K562 (cell line): ENCODE data around the gene APOM. TPM values are rescaled to one million over a fixed set of nuclear protein-coding genes. Genes with fewer than 3 reads are reported as not detected.

Experiments used
- ELF2 ChIP-seq: fragments of 250-450 bp; sonication (Bioruptor Pico); IDR thresholded peaks from 2 replicates; pipeline ENCODE4 v1.5.0; 2021; ENCODE audit warnings: mild to moderate bottlenecking
- EP300 ChIP-seq: IDR thresholded peaks from 2 replicates; pipeline ENCODE4 v1.6.1; 2012; ENCODE audit warnings: low read length, improper control_type of control experiment
- KAT7 ChIP-seq: sonication (generic); formaldehyde crosslinking; IDR thresholded peaks from 2 replicates; pipeline ENCODE4 v1.8.0; 2022; ENCODE audit warnings: missing genetic modification reagents, mild to moderate bottlenecking, borderline replicate concordance
- NFRKB ChIP-seq: fragments of 450-650 bp; IDR thresholded peaks from 2 replicates; pipeline ENCODE4 v1.6.1; 2016; ENCODE audit warnings: low read depth
- NR2C2 ChIP-seq, 2 experiments: fragments of 200-800 bp in 1 of 2; sonication (Bioruptor generic) in 1 of 2; sonication (generic) in 1 of 2; formaldehyde crosslinking in 1 of 2; IDR thresholded peaks; 2 replicates each; pipeline versions ENCODE4 v1.6.1 to v1.8.0; 2016 to 2022; ENCODE audit warnings: mild to moderate bottlenecking in 1 of 2, missing compliant biosample characterization in 1 of 2, missing genetic modification characterization in 1 of 2, missing genetic modification reagents in 1 of 2
- NR3C1 ChIP-seq: sonication (generic); formaldehyde crosslinking; IDR thresholded peaks from 2 replicates; pipeline ENCODE4 v1.8.1; 2022; ENCODE audit warnings: missing genetic modification reagents
- OTX1 ChIP-seq: fragments of 450-650 bp; formaldehyde crosslinking; IDR thresholded peaks from 2 replicates; pipeline ENCODE4 v1.4.0; 2022; ENCODE audit warnings: mild to moderate bottlenecking
- RAD21 ChIP-seq, 2 experiments: fragments of 250-450 bp in 1 of 2; fragments of 450-650 bp in 1 of 2; sonication (Bioruptor Pico) in 1 of 2; formaldehyde crosslinking in 1 of 2; IDR thresholded peaks in 1 of 2; conservative IDR thresholded peaks in 1 of 2; 2 replicates each; pipeline versions ENCODE4 v1.4.0 to v1.8.0; 2020 to 2022; ENCODE audit warnings: mild to moderate bottlenecking in 2 of 2, moderate library complexity in 1 of 2
- RBM34 ChIP-seq: fragments of 200-400 bp; formaldehyde crosslinking; IDR thresholded peaks from 2 replicates; pipeline ENCODE4 v1.6.1; 2018; ENCODE audit warnings: low read length, borderline replicate concordance; ENCODE audit not compliant: insufficient read depth
- RUNX1 ChIP-seq: sonication (generic); IDR thresholded peaks from 2 replicates; pipeline ENCODE4 v1.6.1; 2016; ENCODE audit warnings: antibody characterized with exemption, low read depth
- SIN3B ChIP-seq: fragments of 450-650 bp; IDR thresholded peaks from 2 replicates; pipeline ENCODE4 v1.6.1; 2017; ENCODE audit warnings: low read depth, mild to moderate bottlenecking, moderate library complexity
- XRCC4 ChIP-seq: IDR thresholded peaks from one replicate; pipeline ENCODE4 v1.6.1; 2011; ENCODE audit not compliant: insufficient read depth, insufficient read length; ENCODE audit errors: extremely low read depth
- ZKSCAN1 ChIP-seq: fragments of 150-350 bp; IDR thresholded peaks from 2 replicates; pipeline ENCODE4 v1.6.1; 2016; ENCODE audit warnings: low read depth, low read length
- ZNF165 ChIP-seq: fragments of 250-450 bp; sonication (Bioruptor Pico); IDR thresholded peaks from 2 replicates; pipeline ENCODE4 v1.4.0; 2020; ENCODE audit warnings: borderline replicate concordance
- ZNF324 ChIP-seq: fragments of 250-450 bp; sonication (Bioruptor Pico); IDR thresholded peaks from 2 replicates; pipeline ENCODE4 v1.4.0; 2020; ENCODE audit warnings: mild to moderate bottlenecking
- polyA plus RNA-seq, 8 experiments: library from polyadenylated mRNA; depleted of rRNA in 4 of 8; stranded (reverse) in 5 of 8; unstranded in 3 of 8; fragments of >200 nt; fragmentation: Nextera tagmentation in 2 of 8; fragmentation: Illumina TruSeq in 1 of 8; extraction: Ambion mirVana in 2 of 8; extraction: Trizol in 1 of 8; gene quantifications; 2 replicates each; pipeline versions ENCODE4 v1.2.1 to v1.2.3, GENCODE V29; 2011 to 2014; ENCODE audit warnings: inconsistent platforms in 1 of 8, missing spikeins in 1 of 8
- total RNA-seq, 7 experiments: library from RNA; depleted of rRNA in 6 of 7; stranded (reverse); fragments of >200 nt in 6 of 7; fragmentation: Illumina TruSeq in 2 of 7; extraction: Trizol in 2 of 7; gene quantifications; 2 replicates each; pipeline versions ENCODE4 v1.2.1 to v1.2.3, GENCODE V29; 2011 to 2021; ENCODE audit warnings: low replicate concordance in 1 of 7
- TF ChIP-seq, protein P1 (sequence below): fragments of 450-650 bp; formaldehyde crosslinking; conservative IDR thresholded peaks from 2 replicates; pipeline ENCODE4 v1.4.0; 2022; ENCODE audit warnings: mild to moderate bottlenecking, missing genetic modification characterization
- TF ChIP-seq, protein P2 (sequence below): sonication (generic); formaldehyde crosslinking; IDR thresholded peaks from 2 replicates; pipeline ENCODE4 v1.8.0; 2022; ENCODE audit warnings: mild to moderate bottlenecking, low read depth, missing genetic modification reagents
- TF ChIP-seq, protein P3 (sequence below): fragments of 250-450 bp; sonication (Bioruptor Pico); IDR thresholded peaks from 2 replicates; pipeline ENCODE4 v1.4.0; 2020; ENCODE audit warnings: mild to moderate bottlenecking
- TF ChIP-seq, protein P4 (sequence below): fragments of 250-450 bp; sonication (Bioruptor Pico); IDR thresholded peaks from 2 replicates; pipeline ENCODE4 v1.4.0; 2020; ENCODE audit warnings: mild to moderate bottlenecking, moderate library complexity

Gene APOM
- total and polyA plus RNA-seq, 9 of the 15 experiments (the other 6 are each of a cell fraction or from before 2014, with no cell fraction given): 5.7 to 24.3 (median 10.4) TPM

DNA sequence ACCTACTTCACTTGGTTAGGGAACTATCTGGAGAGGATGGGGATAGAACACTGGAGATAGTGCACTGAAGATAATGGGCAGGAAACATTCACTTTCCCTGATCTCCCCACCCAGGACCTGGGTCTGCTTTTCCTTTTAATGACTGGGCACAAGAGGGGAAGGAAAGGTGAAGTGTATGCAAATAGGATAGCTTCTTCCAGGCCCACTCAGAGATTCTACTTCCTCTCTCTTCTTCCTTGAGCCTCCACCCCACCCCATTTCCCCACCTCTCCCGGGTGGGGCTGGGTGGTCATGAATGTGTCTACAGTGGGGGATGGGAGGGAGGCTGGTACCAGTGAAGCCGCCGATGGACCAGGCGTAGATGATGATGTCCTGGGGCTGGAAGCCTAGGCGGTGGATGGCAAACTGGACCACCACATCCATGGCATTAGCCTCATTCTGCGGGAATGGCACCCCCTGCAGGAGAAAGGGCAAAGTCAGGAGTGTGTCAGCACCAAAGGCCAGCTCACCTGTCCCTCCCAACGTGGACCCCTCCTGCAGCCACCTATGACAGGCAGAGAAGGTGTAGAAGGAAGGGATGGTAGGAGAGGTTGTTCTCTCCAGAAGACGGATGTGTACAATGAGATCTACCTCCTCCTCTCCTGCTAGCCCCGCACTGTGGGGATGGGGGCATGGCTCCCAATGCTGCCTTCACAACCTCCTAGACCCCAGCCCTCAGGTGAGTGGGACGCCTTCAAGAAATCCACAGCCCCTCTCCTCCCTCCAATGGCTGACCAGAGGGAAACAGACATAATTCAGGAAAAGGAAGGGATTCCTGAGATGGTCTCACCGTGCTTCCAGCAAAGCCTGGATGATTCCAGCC is 33.8 kb downstream of the APOM start (continued):
- TF ChIP-seq KAT7 (CRISPR knock-in tag): no peak
- TF ChIP-seq, protein P1, sequence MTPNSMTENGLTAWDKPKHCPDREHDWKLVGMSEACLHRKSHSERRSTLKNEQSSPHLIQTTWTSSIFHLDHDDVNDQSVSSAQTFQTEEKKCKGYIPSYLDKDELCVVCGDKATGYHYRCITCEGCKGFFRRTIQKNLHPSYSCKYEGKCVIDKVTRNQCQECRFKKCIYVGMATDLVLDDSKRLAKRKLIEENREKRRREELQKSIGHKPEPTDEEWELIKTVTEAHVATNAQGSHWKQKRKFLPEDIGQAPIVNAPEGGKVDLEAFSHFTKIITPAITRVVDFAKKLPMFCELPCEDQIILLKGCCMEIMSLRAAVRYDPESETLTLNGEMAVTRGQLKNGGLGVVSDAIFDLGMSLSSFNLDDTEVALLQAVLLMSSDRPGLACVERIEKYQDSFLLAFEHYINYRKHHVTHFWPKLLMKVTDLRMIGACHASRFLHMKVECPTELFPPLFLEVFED (CRISPR knock-in tag): no peak
- no peak for TF ChIP-seq NFRKB
- TF ChIP-seq OTX1: no peak; the same call in 1 of the 2 replicates
- TF ChIP-seq, protein P2, sequence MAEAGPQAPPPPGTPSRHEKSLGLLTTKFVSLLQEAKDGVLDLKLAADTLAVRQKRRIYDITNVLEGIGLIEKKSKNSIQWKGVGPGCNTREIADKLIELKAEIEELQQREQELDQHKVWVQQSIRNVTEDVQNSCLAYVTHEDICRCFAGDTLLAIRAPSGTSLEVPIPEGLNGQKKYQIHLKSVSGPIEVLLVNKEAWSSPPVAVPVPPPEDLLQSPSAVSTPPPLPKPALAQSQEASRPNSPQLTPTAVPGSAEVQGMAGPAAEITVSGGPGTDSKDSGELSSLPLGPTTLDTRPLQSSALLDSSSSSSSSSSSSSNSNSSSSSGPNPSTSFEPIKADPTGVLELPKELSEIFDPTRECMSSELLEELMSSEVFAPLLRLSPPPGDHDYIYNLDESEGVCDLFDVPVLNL (CRISPR knock-in tag): no peak
- TF ChIP-seq ZNF324 (CRISPR knock-in tag): no peak
- TF ChIP-seq ZKSCAN1: peak; percentile 44; the same call in 1 of the 2 replicates
- TF ChIP-seq RUNX1: peak; percentile 45; the same call in 1 of the 2 replicates
- TF ChIP-seq XRCC4: no peak
- no peak for TF ChIP-seq EP300
- TF ChIP-seq NR2C2 (CRISPR knock-in tag; IDR thresholded peaks at IDR 0.05): peak; percentile 57; the same call in 1 of the 2 replicates
- no peak for TF ChIP-seq NR2C2 (tag; IDR thresholded peaks at IDR 0.05)
- TF ChIP-seq ZNF165: no peak
- TF ChIP-seq NR3C1 (CRISPR knock-in tag): peak; percentile 57
- TF ChIP-seq, protein P3, sequence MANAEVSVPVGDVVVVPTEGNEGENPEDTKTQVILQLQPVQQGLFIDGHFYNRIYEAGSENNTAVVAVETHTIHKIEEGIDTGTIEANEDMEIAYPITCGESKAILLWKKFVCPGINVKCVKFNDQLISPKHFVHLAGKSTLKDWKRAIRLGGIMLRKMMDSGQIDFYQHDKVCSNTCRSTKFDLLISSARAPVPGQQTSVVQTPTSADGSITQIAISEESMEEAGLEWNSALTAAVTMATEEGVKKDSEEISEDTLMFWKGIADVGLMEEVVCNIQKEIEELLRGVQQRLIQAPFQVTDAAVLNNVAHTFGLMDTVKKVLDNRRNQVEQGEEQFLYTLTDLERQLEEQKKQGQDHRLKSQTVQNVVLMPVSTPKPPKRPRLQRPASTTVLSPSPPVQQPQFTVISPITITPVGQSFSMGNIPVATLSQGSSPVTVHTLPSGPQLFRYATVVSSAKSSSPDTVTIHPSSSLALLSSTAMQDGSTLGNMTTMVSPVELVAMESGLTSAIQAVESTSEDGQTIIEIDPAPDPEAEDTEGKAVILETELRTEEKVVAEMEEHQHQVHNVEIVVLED (CRISPR knock-in tag): no peak
- TF ChIP-seq ELF2: no peak
- TF ChIP-seq, protein P4, sequence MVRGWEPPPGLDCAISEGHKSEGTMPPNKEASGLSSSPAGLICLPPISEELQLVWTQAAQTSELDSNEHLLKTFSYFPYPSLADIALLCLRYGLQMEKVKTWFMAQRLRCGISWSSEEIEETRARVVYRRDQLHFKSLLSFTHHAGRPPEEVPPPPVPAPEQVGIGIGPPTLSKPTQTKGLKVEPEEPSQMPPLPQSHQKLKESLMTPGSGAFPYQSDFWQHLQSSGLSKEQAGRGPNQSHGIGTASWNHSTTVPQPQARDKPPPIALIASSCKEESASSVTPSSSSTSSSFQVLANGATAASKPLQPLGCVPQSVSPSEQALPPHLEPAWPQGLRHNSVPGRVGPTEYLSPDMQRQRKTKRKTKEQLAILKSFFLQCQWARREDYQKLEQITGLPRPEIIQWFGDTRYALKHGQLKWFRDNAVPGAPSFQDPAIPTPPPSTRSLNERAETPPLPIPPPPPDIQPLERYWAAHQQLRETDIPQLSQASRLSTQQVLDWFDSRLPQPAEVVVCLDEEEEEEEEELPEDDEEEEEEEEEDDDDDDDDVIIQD: no peak
- no peak for TF ChIP-seq RBM34
- TF ChIP-seq SIN3B: no peak
- peak in 1 of 2 experiments; percentile 45; a peak in 2 of 4 replicates for TF ChIP-seq RAD21 (CRISPR knock-in tag; conservative IDR thresholded peaks at IDR 0.05 in 1 of 2, IDR thresholded peaks at IDR 0.05 in 1 of 2)
